Measurements from ENCODE around the gene RNF126.
"Not testable (repeated sequence)": the region's sequence is repeated elsewhere in the genome, so short reads cannot be mapped to it uniquely, and the experiment has no call there.

Gene RNF126

GRCh38 chr19:645912-646778 lies 16.9 kb downstream of the RNF126 start:
- no peak for DNase-seq

GRCh38 chr19:644789-645188 lies 18.2 kb downstream of the RNF126 start:
- DNase-seq, result no peak

DNA sequence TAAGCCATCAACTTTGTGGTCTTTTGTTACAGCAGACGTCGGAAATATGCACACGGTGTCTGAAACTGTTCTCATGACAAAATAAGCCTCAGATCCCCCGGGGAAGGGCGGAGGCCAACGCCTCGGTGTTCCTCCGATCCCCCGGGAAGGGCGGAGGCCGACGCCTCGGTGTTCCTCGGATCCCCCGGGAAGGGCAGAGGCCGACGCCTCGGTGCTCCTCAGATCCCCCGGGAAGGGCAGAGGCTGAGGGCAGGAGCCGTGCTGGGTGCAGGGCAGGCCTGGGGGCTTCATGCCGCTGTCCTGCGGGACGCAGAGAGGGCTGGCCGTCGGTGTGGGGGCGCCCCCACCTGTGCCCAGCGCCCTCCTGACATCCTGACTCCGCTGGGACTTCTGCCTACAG lies 18.7 kb downstream of the RNF126 start:
- no peak for DNase-seq

DNA sequence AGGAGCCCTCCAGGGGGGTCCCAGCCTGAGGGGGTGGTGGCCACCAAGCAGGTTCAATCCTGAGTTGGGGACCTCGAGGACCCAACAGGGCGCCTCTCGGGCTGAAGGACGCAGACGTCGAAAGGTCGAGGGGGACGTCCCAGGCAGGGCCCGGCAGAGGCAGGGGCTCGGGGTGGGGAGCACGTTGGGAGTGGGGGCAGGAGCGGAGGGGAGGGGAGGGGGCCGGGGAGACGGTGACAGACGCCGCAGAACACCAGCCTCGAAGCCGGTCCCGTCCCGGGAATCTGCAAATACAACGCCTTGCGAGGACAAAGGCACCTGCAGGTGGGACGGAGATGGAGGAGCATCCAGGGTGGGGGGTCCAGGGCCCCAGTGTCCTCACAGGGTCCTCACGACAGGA lies 19.3 kb downstream of the RNF126 start:
- DNase-seq, result no peak

- DNase-seq, result no peak
Measured at GRCh38 chr19:642767-643727, 20.0 kb downstream of the RNF126 start.

DNA sequence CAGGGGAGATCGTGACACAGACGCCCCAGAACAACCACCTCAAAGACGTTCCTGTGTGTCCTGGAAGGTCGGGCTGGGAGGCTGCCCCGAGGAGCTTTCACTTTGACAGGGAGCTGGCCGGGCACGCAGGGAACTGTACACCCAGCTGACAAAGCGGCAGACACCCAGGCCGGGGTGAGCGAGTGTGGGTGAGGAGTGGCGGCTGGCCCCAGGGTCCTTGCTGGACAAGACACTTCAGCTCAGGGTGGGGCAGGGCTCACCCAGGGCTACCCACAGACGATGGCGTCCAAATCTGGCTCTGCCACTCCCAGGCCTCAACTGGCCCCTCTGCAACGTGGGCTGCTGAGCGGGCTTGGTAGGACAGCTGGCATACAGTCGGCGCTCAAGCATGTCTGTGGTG lies 21.3 kb downstream of the RNF126 start:
- no peak for DNase-seq

DNA sequence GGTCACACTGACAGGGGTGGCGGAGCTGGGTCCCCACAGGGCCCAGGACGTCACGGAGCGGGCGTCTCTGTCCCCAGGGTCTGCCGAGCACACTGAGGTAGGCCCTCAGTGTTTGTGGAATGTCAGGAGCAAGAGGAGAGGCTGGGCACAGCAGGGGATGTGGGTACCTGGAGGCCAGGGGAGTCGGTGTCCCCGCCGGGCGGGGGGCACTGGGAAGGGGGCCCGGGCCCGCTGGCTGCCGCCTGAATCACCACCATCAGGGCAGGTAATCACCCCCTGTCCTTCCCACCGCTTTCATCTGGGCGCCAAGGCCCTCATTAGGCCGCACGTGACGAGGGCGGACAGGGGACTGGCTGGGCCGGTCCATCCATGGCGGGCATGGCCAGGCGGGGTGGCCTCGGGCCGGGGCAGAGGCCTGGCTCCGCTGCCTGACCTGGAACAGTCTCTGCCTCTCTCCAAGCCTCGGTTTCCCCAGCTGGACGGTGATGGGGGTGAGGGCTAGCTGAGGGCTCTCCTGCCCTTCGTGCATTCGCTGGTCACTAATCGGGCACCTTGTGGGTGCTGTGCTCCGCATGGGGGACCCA lies 22.3 kb downstream of the RNF126 start:
- no peak for DNase-seq

DNA sequence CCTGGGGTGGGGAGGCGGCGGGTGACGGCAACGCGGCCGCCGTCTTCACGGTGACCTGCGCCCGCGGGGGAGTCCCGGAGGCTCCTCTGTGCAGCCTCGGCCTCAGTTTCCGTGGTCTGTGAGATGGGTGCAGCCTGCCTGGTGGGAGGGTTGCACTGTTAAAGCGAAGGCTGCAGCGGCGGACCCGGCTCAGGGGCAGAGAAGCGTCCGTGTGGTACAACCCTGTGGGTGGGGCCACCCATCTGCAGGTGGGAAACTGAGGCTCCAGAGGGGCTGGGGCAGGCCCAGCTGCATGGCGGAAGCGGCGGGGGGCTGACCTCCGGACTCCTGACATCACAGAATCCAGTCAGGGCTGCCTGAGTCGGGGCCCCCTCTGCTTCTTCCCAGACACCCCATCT lies 22.9 kb downstream of the RNF126 start:
- no peak for DNase-seq

GRCh38 chr19:639253-640160 lies 23.5 kb downstream of the RNF126 start, which contains the start of gene FGF22:
FGF22 (plus strand) TSS chr19:639879; CDS start chr19:639926, 47 bp downstream.
- DNase-seq, result peak; percentile 87

DNA sequence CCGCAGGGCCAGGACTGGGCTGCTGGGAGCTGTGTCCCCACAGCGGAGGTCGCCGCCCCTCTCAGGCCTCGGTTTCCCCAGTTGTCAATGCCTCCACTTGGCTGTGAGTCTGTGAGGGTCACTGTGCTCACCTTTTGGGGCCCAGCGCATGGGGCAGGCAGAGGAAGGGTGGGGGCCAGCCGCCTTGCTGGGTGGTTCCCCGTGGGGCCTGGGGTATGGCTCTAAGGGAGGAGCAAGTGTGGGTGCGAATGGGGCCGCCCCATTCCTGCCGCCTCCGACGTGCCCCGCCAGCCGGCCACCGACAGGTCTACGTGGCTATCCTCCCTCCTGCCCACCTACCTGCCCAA lies 24.1 kb downstream of the RNF126 start:
- DNase-seq, result no peak

DNA sequence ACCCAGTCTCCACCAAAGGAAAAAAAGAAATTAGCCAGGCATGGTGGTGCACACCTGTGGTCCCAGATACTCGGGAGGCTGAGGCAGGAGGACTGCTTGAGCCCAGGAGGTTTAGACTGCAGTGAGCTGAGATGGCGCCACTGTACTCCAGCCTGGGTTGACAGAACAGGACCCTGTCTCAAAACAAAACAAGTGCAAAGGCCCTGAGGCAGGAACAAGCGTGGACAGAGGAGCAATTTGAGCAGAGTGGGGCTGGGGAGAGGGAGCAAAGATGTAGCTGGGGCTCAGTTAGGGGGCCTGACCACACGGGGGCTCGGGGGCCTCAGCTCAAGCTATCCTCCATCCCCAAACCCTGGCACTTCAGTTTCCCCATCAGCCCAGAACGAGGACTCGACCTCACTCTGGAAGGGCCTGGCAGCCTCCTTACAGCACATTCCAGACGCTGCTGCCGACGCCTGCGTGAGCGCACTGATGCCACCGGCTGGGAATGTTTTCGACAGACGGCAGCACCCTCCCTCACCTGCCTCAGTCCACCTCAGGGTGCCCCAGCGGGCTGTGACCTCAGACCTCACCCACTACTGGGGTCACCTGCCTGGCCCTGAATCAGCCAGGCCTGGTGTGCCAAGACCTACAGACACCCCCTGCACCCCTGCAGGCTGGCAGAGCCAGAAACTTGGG lies 27.9 kb downstream of the RNF126 start:
- DNase-seq, result no peak

DNA sequence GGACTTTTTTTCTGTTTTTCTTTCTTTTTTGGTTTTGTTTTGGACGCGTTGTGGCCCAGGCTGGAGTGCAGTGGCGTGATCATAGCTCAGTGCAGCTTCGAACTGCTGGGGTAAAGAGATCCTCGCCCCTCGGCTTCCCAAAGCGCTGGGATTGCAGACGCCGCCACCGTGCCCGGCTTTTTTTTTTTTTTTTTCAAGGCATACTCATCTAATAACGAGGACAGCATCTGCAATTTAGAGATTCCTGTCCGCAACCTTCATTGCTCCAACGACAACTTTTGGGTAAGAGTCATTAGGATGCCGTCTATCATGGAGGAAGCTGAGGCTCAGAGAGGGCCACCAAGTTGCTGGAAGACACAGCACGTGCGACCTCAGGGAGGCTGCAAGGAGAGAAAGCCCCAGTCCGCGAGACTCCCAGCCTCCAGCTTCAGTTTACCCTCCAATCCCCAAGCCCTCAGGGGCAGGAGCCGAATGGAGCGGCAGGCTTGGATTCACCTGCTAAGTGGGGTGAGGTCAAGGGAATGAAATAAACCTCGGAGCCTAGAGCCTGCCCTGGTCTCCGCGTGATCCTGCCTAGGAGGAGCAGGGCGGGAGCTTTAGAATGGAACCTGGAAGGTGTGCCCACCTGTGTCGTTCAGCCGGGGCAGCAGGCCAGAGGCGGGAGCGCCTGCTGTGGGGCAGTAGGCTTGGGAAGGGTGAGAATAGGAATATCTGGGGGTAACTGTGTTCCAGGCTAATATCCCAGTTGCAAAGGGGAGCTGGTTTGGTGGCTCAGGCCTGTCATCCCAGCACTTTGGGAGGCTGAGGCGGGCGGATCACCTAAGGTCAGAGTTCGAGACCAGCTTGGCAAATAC lies 29.0 kb downstream of the RNF126 start:
- no peak for DNase-seq

DNA sequence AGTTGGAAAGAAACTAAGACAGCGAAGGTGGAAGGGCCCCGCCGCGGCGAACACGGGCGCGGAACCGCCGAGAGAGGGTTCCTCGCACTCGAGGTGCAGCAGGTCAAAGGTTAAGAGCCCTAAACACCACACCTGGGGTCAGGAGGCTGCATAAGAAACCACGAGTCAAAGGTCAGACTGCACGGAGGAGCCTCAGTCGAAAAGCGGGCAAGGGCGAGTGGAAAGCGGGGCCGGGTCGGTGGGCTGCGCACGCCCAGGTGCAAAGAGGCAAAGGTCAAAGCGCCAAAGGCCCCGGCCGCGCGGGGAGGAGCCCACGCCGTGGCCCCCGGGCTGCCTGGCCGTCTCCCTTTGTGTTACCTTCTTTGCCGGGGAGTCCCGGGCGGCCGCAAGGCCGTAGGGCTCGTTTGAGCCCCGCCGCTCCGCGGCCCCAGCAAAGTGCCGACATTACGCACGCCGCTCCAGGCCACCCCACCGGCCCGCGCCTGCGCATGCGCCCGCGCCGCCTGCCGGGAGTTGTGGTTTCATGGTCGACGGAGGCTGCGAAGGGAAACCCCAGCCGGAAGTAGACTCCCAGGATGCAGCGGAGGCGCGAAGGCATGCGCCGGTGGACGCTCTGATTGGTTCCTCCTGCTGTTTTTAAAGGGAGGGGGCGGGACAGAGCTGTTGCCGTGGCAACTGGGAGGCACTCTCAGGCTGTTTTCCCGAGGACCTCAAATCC lies 29.8 kb downstream of the RNF126 start, which contains the start of gene POLRMT:
TSS of gene POLRMT (minus strand) at position 470 of the 718 bp plus-strand sequence. CDS start at position 445, 25 bp downstream.
- peak; percentile 98 for DNase-seq

GRCh38 chr19:632579-633067 lies 30.4 kb downstream of the RNF126 start:
- peak; percentile 61 for DNase-seq

DNA sequence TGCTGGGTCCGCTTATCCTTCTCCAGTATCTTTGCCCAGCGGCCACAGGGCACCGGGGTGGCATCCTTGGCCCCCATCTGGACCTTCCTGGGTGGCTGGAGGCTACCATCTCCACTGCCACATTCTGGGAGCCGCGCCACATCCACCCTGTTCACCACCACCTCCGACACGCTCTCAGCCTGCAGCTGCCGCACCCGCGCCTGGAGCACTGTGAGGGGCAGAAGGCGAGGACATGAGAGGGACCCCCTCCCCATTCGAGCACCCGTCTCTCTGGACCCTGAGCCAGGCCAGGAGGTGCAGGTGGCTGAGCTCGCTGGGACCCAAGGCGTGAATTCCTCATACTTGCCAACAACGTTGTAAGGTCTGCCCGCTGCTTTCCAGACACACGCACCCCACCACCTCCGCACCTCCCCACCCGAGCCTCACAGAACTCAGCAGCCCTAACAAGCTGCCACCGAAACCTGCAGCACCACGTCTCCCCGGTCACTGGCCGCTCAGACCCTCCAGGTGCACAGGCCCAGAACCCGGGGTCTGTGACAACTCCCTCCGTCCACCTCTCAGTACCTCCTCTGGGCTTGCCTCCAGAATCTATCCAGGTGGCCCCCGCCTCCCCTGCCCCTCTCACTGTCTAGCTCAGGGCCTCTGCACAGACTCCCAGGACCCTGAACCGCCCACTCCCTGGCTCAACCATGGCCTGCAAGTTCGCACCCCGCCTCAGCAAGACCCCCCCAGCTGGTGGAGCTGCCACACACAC lies 32.9 kb downstream of the RNF126 start:
- DNase-seq, result no peak

- DNase-seq, result not testable (repeated sequence)
Measured at GRCh38 chr19:629515-629914, 33.5 kb downstream of the RNF126 start.

DNA sequence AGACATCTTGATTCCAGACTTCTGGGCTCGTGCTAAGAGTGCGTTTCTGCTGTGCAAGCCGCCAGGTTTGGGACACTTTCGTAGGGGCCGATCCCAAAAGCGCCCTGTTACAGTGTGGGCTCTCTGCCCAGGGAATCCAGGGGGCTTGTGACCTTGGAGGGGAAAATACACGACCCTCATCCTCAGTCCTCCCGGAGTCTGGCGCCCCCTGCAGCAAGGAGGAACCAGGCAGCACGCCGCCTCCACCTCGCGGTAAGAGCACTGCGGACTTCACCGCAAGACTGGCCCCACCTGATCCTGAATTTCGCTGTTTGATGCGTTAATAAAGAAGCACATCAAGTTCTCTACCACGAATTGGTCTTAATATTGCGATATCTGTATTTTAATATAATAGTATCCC lies 34.8 kb downstream of the RNF126 start:
- no peak for DNase-seq

DNA sequence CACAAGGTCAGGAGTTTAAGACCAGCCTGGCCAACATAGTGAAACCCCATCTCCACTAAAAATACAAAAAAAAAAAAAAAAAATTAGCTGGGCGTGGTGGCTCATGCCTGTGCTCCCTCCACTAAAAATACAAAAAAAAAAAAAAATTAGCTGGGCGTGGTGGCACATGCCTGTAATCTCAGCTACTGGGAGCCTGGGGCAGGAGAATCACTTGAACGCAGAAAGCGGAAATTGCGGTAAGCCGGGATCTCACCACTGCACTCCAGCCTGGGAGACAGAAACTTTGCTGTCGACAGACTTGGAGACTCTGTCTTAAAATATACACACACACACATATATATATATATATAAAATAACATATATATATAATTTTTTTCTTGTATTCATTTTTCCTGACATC lies 36.4 kb downstream of the RNF126 start:
- DNase-seq, result not testable (repeated sequence)

- DNase-seq, result no peak
Measured at GRCh38 chr19:625257-625656, 37.8 kb downstream of the RNF126 start.
